ENCODE measurements around the gene IL1RAPL2.
"Not testable (repeated sequence)": the region's sequence is repeated elsewhere in the genome, so short reads cannot be mapped to it uniquely, and the experiment has no call there.

The IL1RAPL2 gene

GRCh38 chrX:105608745-105609144, 1042.7 kb downstream of the IL1RAPL2 start:
- no peak for DNase-seq (ENCODE audit: low read depth, low spot score)

- DNase-seq (ENCODE audit: low read depth, low spot score), result no peak
These were observed 1043.5 kb downstream of the IL1RAPL2 start for GRCh38 chrX:105609530-105609929.

GRCh38 chrX:105610411-105610810, 1044.4 kb downstream of the IL1RAPL2 start:
- no peak for DNase-seq (ENCODE audit: low read depth, low spot score)

- DNase-seq (ENCODE audit: low read depth, low spot score), result no peak
These were observed 1052.5 kb downstream of the IL1RAPL2 start for GRCh38 chrX:105618393-105619101.

GRCh38 chrX:105634180-105634579, 1068.2 kb downstream of the IL1RAPL2 start:
- no peak for DNase-seq (ENCODE audit: low read depth, low spot score)

GRCh38 chrX:105635794-105636193, 1069.8 kb downstream of the IL1RAPL2 start:
- DNase-seq (ENCODE audit: low read depth, low spot score), result no peak

GRCh38 chrX:105636667-105637066, 1070.7 kb downstream of the IL1RAPL2 start:
- DNase-seq (ENCODE audit: low read depth, low spot score), result no peak

GRCh38 chrX:105645667-105646357, 1079.8 kb downstream of the IL1RAPL2 start:
- DNase-seq (ENCODE audit: low read depth, low spot score), result no peak

- DNase-seq (ENCODE audit: low read depth, low spot score), result no peak
These were observed 1080.8 kb downstream of the IL1RAPL2 start for GRCh38 chrX:105646592-105647372.

GRCh38 chrX:105647749-105648148, 1081.8 kb downstream of the IL1RAPL2 start:
- DNase-seq (ENCODE audit: low read depth, low spot score), result no peak

GRCh38 chrX:105648732-105649131, 1082.7 kb downstream of the IL1RAPL2 start:
- DNase-seq (ENCODE audit: low read depth, low spot score), result no peak

- no peak for DNase-seq (ENCODE audit: low read depth, low spot score)
These were observed 1084.6 kb downstream of the IL1RAPL2 start for GRCh38 chrX:105650577-105650976.

GRCh38 chrX:105650986-105651385, 1085.0 kb downstream of the IL1RAPL2 start:
- DNase-seq (ENCODE audit: low read depth, low spot score), result no peak

- DNase-seq (ENCODE audit: low read depth, low spot score), result no peak
These were observed 1087.9 kb downstream of the IL1RAPL2 start for GRCh38 chrX:105653891-105654290.

GRCh38 chrX:105658136-105658535, 1092.1 kb downstream of the IL1RAPL2 start:
- no peak for DNase-seq (ENCODE audit: low read depth, low spot score)

- no peak for DNase-seq (ENCODE audit: low read depth, low spot score)
These were observed 1096.2 kb downstream of the IL1RAPL2 start for GRCh38 chrX:105662248-105662647.

- DNase-seq (ENCODE audit: low read depth, low spot score), result no peak
These were observed 1098.2 kb downstream of the IL1RAPL2 start for GRCh38 chrX:105664243-105664642.

- DNase-seq (ENCODE audit: low read depth, low spot score), result not testable (repeated sequence)
These were observed 1118.3 kb downstream of the IL1RAPL2 start for GRCh38 chrX:105684288-105684687.

GRCh38 chrX:105694839-105695238, 1128.8 kb downstream of the IL1RAPL2 start:
- DNase-seq (ENCODE audit: low read depth, low spot score), result no peak

GRCh38 chrX:105695451-105695850, 1129.5 kb downstream of the IL1RAPL2 start:
- no peak for DNase-seq (ENCODE audit: low read depth, low spot score)

GRCh38 chrX:105696870-105697269, 1130.9 kb downstream of the IL1RAPL2 start:
- DNase-seq (ENCODE audit: low read depth, low spot score), result no peak

- DNase-seq (ENCODE audit: low read depth, low spot score), result no peak
These were observed 1132.2 kb downstream of the IL1RAPL2 start for GRCh38 chrX:105697984-105698781.

All from activated CD4-positive, CD25-positive, alpha-beta regulatory T cell treated with anti-CD3 and anti-CD28 coated beads, Interleukin-2, amount 50 U/mL, for 16 hours (primary cell).